Measurements from ENCODE around the gene SGMS1.

DNA sequence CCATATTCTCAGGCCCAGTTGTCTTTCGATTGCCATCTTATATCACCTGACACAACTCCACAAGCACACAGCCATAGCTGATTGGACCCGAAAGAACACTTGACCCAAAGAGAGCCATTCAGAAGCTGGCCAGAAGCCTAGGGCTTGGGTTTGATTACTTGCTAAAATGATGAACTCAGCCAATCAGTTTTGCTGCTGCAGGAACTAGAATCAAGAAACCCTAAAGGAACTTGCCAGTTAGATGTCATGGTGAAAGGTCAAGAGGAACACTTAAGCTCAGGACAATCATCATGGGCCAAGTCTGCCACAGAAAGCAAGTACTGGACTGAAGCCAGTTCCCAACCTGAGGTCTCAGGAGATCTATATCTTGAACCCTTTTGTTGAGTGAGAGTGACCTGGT lies 150.0 kb downstream of the SGMS1 start:
- TF ChIP-seq, protein P1, sequence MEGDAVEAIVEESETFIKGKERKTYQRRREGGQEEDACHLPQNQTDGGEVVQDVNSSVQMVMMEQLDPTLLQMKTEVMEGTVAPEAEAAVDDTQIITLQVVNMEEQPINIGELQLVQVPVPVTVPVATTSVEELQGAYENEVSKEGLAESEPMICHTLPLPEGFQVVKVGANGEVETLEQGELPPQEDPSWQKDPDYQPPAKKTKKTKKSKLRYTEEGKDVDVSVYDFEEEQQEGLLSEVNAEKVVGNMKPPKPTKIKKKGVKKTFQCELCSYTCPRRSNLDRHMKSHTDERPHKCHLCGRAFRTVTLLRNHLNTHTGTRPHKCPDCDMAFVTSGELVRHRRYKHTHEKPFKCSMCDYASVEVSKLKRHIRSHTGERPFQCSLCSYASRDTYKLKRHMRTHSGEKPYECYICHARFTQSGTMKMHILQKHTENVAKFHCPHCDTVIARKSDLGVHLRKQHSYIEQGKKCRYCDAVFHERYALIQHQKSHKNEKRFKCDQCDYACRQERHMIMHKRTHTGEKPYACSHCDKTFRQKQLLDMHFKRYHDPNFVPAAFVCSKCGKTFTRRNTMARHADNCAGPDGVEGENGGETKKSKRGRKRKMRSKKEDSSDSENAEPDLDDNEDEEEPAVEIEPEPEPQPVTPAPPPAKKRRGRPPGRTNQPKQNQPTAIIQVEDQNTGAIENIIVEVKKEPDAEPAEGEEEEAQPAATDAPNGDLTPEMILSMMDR (IDR thresholded peaks at IDR 0.05; ENCODE audit: low read depth, low read length) = no peak
- no peak for TF ChIP-seq EZH2phosphoT487 (IDR thresholded peaks at IDR 0.05; ENCODE audit: low read depth)
